Neuronal stem cell (in vitro differentiated cells): ENCODE data around the gene PCDHA11.

Source experiments
- DNase-seq: peaks from one replicate; pipeline ENCODE4 v3.0.0-alpha.2; 2013; ENCODE audit warnings: low spot score
- H2AFZ ChIP-seq: one replicate; pipeline ENCODE4 v1.6.1; 2013; ENCODE audit warnings: mild to moderate bottlenecking, low read length, inconsistent platforms
- H2AK5ac ChIP-seq: 2 replicates; pipeline ENCODE4 v1.6.1; 2013; ENCODE audit warnings: low read depth, mild to moderate bottlenecking, inconsistent platforms, low read length, moderate library complexity, mixed read lengths
- H2BK120ac ChIP-seq: 2 replicates; pipeline ENCODE4 v1.6.1; 2013; ENCODE audit warnings: low read depth, mild to moderate bottlenecking, inconsistent platforms, low read length, moderate library complexity, mixed read lengths
- H2BK12ac ChIP-seq: one replicate; pipeline ENCODE4 v1.6.1; 2013; ENCODE audit warnings: low read length, inconsistent platforms
- H2BK15ac ChIP-seq: 2 replicates; pipeline ENCODE4 v1.6.1; 2013; ENCODE audit warnings: mild to moderate bottlenecking, low read length, inconsistent platforms, mixed read lengths
- H2BK5ac ChIP-seq: one replicate; pipeline ENCODE4 v1.6.1; 2013; ENCODE audit warnings: inconsistent platforms, mild to moderate bottlenecking, low read length, moderate library complexity
- H3K14ac ChIP-seq: one replicate; pipeline ENCODE4 v1.6.1; 2013; ENCODE audit warnings: low read length, inconsistent platforms
- H3K18ac ChIP-seq: 2 replicates; pipeline ENCODE4 v1.6.1; 2013; ENCODE audit warnings: low read length, inconsistent platforms
- H3K23ac ChIP-seq: 2 replicates; pipeline ENCODE4 v1.6.1; 2013; ENCODE audit warnings: low read depth, mild to moderate bottlenecking, mixed read lengths, low read length, inconsistent platforms; ENCODE audit not compliant: poor library complexity
- H3K27ac ChIP-seq: replicated peaks from 3 replicates; pipeline ENCODE4 v1.5.1; 2013; ENCODE audit warnings: low read length, inconsistent platforms
- H3K27me3 ChIP-seq, 3 experiments: 2 replicates each; pipeline ENCODE4 v1.6.1; 2013; ENCODE audit warnings: low read length in 3 of 3, mild to moderate bottlenecking in 2 of 3, inconsistent platforms in 1 of 3, low read depth in 1 of 3, mixed read lengths in 1 of 3, moderate library complexity in 1 of 3; ENCODE audit not compliant: control insufficient read depth in 3 of 3, insufficient read depth in 3 of 3
- H3K36me3 ChIP-seq, 2 donors: replicated peaks in 1 of 2; 2 replicates each; pipeline ENCODE4 v1.6.1; 2013; ENCODE audit warnings: low read length in 2 of 2; ENCODE audit not compliant: control insufficient read depth in 2 of 2, insufficient read depth in 2 of 2
- H3K4ac ChIP-seq: 2 replicates; pipeline ENCODE4 v1.6.1; 2013; ENCODE audit warnings: inconsistent platforms, mild to moderate bottlenecking, low read length, moderate library complexity
- H3K4me1 ChIP-seq, 2 donors: 1 replicate in 1 of 2; 2 replicates in 1 of 2; pipeline ENCODE4 v1.6.1; 2013; ENCODE audit warnings: low read length in 2 of 2, low read depth in 1 of 2; ENCODE audit not compliant: control insufficient read depth in 2 of 2, insufficient read depth in 1 of 2
- H3K4me2 ChIP-seq: one replicate; pipeline ENCODE4 v1.6.1; 2013; ENCODE audit warnings: mild to moderate bottlenecking, low read length, inconsistent platforms; ENCODE audit not compliant: insufficient read depth, poor library complexity, severe bottlenecking
- H3K4me3 ChIP-seq, 2 donors: 2 replicates each; pipeline ENCODE4 v1.5.1; 2013; ENCODE audit warnings: low read length in 2 of 2, mild to moderate bottlenecking in 2 of 2, inconsistent platforms in 1 of 2, moderate library complexity in 1 of 2
- H3K79me1 ChIP-seq: one replicate; pipeline ENCODE4 v1.6.1; 2013; ENCODE audit warnings: low read depth, mild to moderate bottlenecking, inconsistent platforms, low read length, moderate library complexity
- H3K9ac ChIP-seq: one replicate; pipeline ENCODE4 v1.6.1; 2013; ENCODE audit warnings: mild to moderate bottlenecking, low read depth, low read length, inconsistent platforms; ENCODE audit not compliant: poor library complexity
- H3K9me3 ChIP-seq, 2 donors: replicated peaks in 1 of 2; 2 replicates each; pipeline versions ENCODE3 to v1.6.1; 2013; ENCODE audit warnings: low read length in 2 of 2, mild to moderate bottlenecking in 2 of 2, inconsistent platforms in 1 of 2, low read depth in 1 of 2, mixed read lengths in 1 of 2, moderate library complexity in 1 of 2; ENCODE audit not compliant: control insufficient read depth in 2 of 2, insufficient read depth in 1 of 2
- H4K8ac ChIP-seq: one replicate; pipeline ENCODE4 v1.6.1; 2013; ENCODE audit warnings: low read depth, mild to moderate bottlenecking, inconsistent platforms, low read length, moderate library complexity
- H4K91ac ChIP-seq: one replicate; pipeline ENCODE4 v1.6.1; 2013; ENCODE audit warnings: low read length, low read depth, mild to moderate bottlenecking, inconsistent platforms; ENCODE audit not compliant: poor library complexity
- WGBS, 2 donors: extraction: QIAGEN DNeasy Blood & Tissue Kit; methylation state at CpG; one replicate each; pipeline ENCODE4 v1.1.7; 2013; ENCODE audit warnings: missing lambda C conversion rate in 2 of 2, mixed read lengths in 1 of 2; ENCODE audit not compliant: insufficient read length in 2 of 2, insufficient replicate concordance in 1 of 2; ENCODE audit errors: extremely low coverage in 2 of 2; 5-methylcytosine and 5-hydroxymethylcytosine counted together

PCDHA11 gene

GRCh38 chr5:140835622-140836510 lies 32.9 kb upstream of the PCDHA11 start:
- Histone ChIP-seq H2BK120ac (no peak overlapping the region), H3K4me3 (peak overlapping the region in 1 of 2 donors; percentile 68), H3K14ac (peak overlapping the region; percentile 56), H3K27me3 (no peaks in the 10 kb centered on the region), H2BK5ac (no peak overlapping the region), H3K9ac (no peak overlapping the region), H3K23ac (peak overlapping the region; percentile 95), H2BK15ac (no peak overlapping the region), H3K4me1 (no peaks in the 10 kb centered on the region), H3K27ac (no peak overlapping the region), H3K4ac (no peak overlapping the region), H2AK5ac (no peak overlapping the region), H2AFZ (no peak overlapping the region), H3K4me2 (no peak overlapping the region), H3K36me3 (peaks cover 10 to 48% of the 10 kb centered on the region in 2 donors), H4K91ac (no peak overlapping the region), H2BK12ac (peak overlapping the region; percentile 22), H3K79me1 (peaks cover 3% of the 10 kb centered on the region), H3K9me3 (peaks cover 10 to 70% of the 10 kb centered on the region in 2 donors), H3K18ac (no peak overlapping the region), H4K8ac (no peak overlapping the region)
- DNase-seq, result no peak
- no CpG with 5 or more reads among the region's 103 CpGs for WGBS, 2 donors

- peak within 1 kb of the TSS; percentile 35 to 63 for H3K4me3 ChIP-seq
- H3K9ac ChIP-seq, result no peak within 1 kb of the TSS
- WGBS, 2 donors, result no CpG with 5 or more reads among the region's 47 CpGs
Measured at GRCh38 chr5:140840978-140841962, 27.5 kb upstream of the PCDHA11 start, which contains the start of gene PCDHA8. PCDHA8 (plus strand) TSS chr5:140841187; CDS start chr5:140841322, 135 bp downstream.

DNA sequence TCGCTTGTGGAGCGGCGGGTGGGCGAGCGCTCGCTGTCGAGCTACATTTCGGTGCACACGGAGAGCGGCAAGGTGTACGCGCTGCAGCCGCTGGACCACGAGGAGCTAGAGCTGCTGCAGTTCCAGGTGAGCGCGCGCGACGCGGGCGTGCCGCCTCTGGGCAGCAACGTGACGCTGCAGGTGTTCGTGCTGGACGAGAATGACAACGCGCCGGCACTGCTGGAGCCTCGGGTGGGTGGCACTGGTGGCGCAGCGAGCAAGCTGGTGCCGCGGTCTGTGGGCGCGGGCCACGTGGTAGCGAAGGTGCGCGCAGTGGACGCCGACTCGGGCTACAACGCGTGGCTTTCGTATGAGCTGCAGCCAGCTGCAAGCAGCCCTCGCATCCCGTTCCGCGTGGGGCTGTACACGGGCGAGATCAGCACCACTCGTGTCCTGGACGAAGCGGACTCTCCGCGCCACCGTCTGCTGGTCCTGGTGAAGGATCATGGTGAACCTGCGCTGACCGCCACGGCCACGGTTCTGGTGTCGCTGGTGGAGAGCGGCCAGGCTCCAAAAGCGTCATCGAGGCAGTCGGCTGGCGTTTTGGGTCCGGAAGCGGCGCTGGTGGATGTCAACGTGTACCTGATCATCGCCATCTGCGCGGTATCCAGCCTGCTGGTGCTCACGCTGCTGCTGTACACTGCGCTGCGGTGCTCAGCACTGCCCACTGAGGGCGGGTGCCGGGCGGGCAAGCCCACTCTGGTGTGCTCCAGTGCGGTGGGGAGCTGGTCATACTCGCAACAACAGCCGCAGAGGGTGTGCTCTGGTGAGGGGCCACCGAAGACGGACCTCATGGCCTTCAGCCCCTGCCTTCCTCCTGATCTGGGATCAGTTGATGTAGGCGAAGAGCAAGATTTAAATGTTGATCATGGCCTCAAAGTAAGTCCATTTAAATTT lies 25.7 kb upstream of the PCDHA11 start:
- H3K36me3 ChIP-seq, result peaks cover 0 to 15% of the 10 kb centered on the region in 2 donors
- H2BK12ac ChIP-seq, result no peak overlapping the region
- no peaks in the 10 kb centered on the region for H3K79me1 ChIP-seq
- H2BK5ac ChIP-seq, result no peak overlapping the region
- no peak overlapping the region for H3K27ac ChIP-seq
- no peak overlapping the region for H2AFZ ChIP-seq
- no peak overlapping the region for H3K4me2 ChIP-seq
- no peak overlapping the region for H2AK5ac ChIP-seq
- H3K4me3 ChIP-seq, result no peak overlapping the region
- no peak overlapping the region for H3K9ac ChIP-seq
- no peaks in the 10 kb centered on the region for H3K4me1 ChIP-seq
- H2BK15ac ChIP-seq, result no peak overlapping the region
- H3K9me3 ChIP-seq, result peaks cover 2 to 52% of the 10 kb centered on the region in 2 donors
- no peak overlapping the region for H3K18ac ChIP-seq
- H3K27me3 ChIP-seq, result no peaks in the 10 kb centered on the region
- H3K14ac ChIP-seq, result no peak overlapping the region
- H4K91ac ChIP-seq, result no peak overlapping the region
- no peak overlapping the region for H2BK120ac ChIP-seq
- no peak for DNase-seq
- H3K4ac ChIP-seq, result no peak overlapping the region
- H3K23ac ChIP-seq, result no peak overlapping the region
- H4K8ac ChIP-seq, result no peak overlapping the region
- no CpG with 5 or more reads among the region's 87 CpGs for WGBS, 2 donors

More at GRCh38 chr5:140840978-140841962, 27.5 kb upstream of the PCDHA11 start, which contains the start of gene PCDHA8:
- Histone ChIP-seq H2BK15ac (no peak within 1 kb of the TSS), H3K23ac (no peak within 1 kb of the TSS), H3K79me1 (peaks cover under 1% of the 10 kb centered on the region), H4K91ac (no peak within 1 kb of the TSS), H2AK5ac (no peak within 1 kb of the TSS), H2BK12ac (no peak within 1 kb of the TSS), H3K4ac (no peak within 1 kb of the TSS), H4K8ac (no peak within 1 kb of the TSS), H3K4me1 (no peaks in the 10 kb centered on the region), H3K9me3 (peaks cover 4 to 53% of the 10 kb centered on the region in 2 donors), H3K36me3 (peaks cover under 1 to 21% of the 10 kb centered on the region in 2 donors), H2AFZ (no peak within 1 kb of the TSS), H3K14ac (no peak within 1 kb of the TSS), H3K27ac (no peak within 1 kb of the TSS), H3K18ac (no peak within 1 kb of the TSS), H2BK120ac (no peak within 1 kb of the TSS), H3K27me3 (no peaks in the 10 kb centered on the region), H3K4me2 (no peak within 1 kb of the TSS), H2BK5ac (no peak within 1 kb of the TSS)
- no peak for DNase-seq
